BJ (cell line): ENCODE results near the gene FEM1B. TPM values are rescaled to one million over a fixed set of nuclear protein-coding genes. Genes with fewer than 3 reads are reported as not detected.

Experiments used
- CTCF ChIA-PET: fragments of 350-600 bp; formaldehyde crosslinking; extraction: SDS; loops from one replicate; lab custom pipeline; 2021; ENCODE audit warnings: antibody characterized with exemption, inconsistent platforms; lab: Yijun Ruan, JAX
- POLR2A ChIA-PET: fragments of 300-600 bp; sonication (Branson Sonifier 250); formaldehyde crosslinking; extraction: SDS; loops from one replicate; lab custom pipeline; 2021; ENCODE audit warnings: antibody characterized with exemption; lab: Charles Lee
- DNase-seq: peaks from one replicate; pipeline ENCODE4 v3.0.0-alpha.2; 2011; ENCODE audit warnings: low read depth
- H3K27me3 ChIP-seq: 2 replicates; pipeline ENCODE4 v1.6.0; 2011; ENCODE audit warnings: low read length; ENCODE audit not compliant: control insufficient read depth, insufficient read depth
- H3K36me3 ChIP-seq: 2 replicates; pipeline ENCODE4 v1.5.1; 2011; ENCODE audit warnings: low read length; ENCODE audit not compliant: control insufficient read depth, insufficient read depth
- H3K4me3 ChIP-seq: 2 replicates; pipeline ENCODE4 v1.5.1; 2011; ENCODE audit warnings: low read depth, mild to moderate bottlenecking, control low read depth, low read length
- polyA plus RNA-seq: library from polyadenylated mRNA; depleted of rRNA; stranded (reverse); fragments of >200 nt; gene quantifications from 2 replicates; pipeline ENCODE4 v1.2.3, GENCODE V29; 2011
- TF ChIP-seq, protein P1 (sequence below): IDR thresholded peaks from 2 replicates; pipeline ENCODE4 v1.5.1; 2011; ENCODE audit warnings: low read depth, mild to moderate bottlenecking, control low read depth, inconsistent platforms, low read length, moderate library complexity; ENCODE audit not compliant: insufficient read depth

FEM1B gene
- polyA plus RNA-seq, 1 experiment, result 58.3 TPM

DNA sequence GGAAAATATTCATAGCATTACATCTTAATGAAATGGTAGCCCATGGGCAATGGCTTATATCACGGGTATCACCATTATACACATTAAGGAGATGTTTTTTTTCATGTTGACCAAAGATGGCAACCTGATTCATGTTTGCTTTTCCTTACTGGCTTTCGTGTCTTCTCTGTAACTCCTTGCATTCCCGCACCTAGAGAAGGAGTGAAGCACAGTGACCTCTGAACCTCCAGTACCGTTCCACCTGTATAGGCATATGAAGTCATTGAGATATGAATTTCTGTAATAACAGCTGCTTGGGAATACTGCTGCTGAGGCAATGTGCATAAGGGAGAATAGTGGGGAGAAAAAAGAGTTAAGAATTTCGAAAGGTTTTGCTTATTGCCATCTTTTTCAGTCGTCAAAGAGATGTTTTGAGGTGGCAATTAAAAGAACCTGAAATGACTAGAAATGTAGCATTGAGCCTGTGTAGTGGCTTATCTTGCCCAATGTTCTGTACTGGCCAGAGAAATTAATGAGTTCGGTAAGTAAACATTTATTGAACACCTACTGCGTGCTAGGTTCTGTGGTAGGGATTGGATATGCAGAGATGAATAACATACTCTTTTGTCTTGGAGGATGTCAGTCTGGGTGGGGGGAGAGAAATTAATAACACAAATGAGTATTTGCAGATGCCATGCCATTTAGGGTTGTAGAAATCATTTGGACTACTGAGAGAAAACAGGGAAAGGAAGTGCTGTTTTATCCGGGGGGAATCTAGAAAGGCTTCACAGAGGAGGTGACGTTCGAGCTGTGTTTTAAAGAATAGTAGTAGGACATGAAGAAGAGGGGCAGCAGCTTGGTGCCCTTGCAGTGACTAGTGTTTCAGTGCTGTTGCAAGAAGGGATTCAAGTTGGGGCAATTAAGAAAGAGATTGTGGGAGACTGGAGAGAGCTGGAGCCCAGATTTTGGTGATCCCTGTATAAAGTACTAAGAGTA, 2.5 kb downstream of the FEM1B start:
- ChIA-PET CTCF (interaction anchor here (0.8 to 3.6 kb wide), 7 partner anchors 10 to 270 kb away, joined by 3 to 18 read pairs (median 4); no protein-coding TSS in a partner anchor), POLR2A (interaction anchor here (1.0 kb wide), 1 partner anchor 14 kb away, joined by 3 read pairs; no protein-coding TSS in a partner anchor)
- no peak for DNase-seq
- Histone ChIP-seq H3K27me3 (no peaks in the 10 kb centered on the region), H3K4me3 (peak overlapping the region; percentile 85), H3K36me3 (no peaks in the 10 kb centered on the region)
- TF ChIP-seq, protein P1, sequence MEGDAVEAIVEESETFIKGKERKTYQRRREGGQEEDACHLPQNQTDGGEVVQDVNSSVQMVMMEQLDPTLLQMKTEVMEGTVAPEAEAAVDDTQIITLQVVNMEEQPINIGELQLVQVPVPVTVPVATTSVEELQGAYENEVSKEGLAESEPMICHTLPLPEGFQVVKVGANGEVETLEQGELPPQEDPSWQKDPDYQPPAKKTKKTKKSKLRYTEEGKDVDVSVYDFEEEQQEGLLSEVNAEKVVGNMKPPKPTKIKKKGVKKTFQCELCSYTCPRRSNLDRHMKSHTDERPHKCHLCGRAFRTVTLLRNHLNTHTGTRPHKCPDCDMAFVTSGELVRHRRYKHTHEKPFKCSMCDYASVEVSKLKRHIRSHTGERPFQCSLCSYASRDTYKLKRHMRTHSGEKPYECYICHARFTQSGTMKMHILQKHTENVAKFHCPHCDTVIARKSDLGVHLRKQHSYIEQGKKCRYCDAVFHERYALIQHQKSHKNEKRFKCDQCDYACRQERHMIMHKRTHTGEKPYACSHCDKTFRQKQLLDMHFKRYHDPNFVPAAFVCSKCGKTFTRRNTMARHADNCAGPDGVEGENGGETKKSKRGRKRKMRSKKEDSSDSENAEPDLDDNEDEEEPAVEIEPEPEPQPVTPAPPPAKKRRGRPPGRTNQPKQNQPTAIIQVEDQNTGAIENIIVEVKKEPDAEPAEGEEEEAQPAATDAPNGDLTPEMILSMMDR, result no peak

DNA sequence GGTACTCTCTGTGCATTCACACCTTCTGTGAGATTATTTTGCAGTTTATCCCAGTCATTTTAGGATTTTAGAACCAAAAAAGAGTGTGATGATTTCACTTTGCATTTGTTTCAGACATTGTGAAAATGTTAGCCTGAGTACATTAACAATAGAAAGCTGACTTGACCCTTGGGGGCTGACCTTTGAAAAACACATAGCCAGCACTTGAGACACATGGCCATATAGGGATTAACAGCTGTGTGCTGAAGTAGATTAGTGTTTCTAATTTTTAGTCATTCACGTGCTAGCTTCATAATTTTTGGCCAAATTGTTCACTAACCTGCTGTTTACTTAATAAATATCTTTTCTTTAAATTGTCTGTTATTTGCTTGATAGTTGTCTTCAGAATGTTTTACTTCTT, 3.5 kb downstream of the FEM1B start:
- ChIA-PET POLR2A (no interaction called here), CTCF (interaction anchor here (0.9 to 2.9 kb wide), 5 partner anchors 9 to 326 kb away, joined by 3 to 18 read pairs (median 4); no protein-coding TSS in a partner anchor)
- no peak for DNase-seq
- TF ChIP-seq, protein P1, result no peak
- Histone ChIP-seq H3K36me3 (no peaks in the 10 kb centered on the region), H3K27me3 (no peaks in the 10 kb centered on the region), H3K4me3 (peak overlapping the region; percentile 12; the same call in 1 of the 2 replicates)

DNA sequence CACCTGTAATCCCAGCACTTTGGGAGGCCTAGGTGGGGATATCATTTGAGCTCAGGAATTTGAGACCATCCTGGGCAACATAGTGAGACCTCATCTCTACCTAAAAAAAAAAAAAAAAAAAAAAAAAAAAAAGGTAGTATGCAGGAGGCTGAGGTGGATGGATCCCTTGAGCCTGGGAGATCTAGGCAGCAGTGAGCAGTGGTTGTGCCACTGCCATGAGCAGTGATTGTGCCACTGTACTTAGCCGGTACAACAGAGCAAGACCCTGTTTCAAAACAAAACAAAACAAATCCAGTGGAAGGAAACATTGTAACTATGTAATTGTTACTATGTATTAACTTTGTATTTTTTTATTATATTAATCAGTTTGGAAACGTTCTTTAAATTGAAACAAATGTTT, 5.9 kb downstream of the FEM1B start:
- TF ChIP-seq, protein P1, result no peak
- ChIA-PET POLR2A (interaction anchor here (0.6 kb wide), 2 partner anchors 12 to 420 kb away, joined by 6 to 8 read pairs; no protein-coding TSS in a partner anchor), CTCF (no interaction called here)
- no peaks in the 10 kb centered on the region for H3K27me3 ChIP-seq
- H3K4me3 ChIP-seq, result no peak overlapping the region
- DNase-seq, result no peak
- H3K36me3 ChIP-seq, result no peaks in the 10 kb centered on the region

DNA sequence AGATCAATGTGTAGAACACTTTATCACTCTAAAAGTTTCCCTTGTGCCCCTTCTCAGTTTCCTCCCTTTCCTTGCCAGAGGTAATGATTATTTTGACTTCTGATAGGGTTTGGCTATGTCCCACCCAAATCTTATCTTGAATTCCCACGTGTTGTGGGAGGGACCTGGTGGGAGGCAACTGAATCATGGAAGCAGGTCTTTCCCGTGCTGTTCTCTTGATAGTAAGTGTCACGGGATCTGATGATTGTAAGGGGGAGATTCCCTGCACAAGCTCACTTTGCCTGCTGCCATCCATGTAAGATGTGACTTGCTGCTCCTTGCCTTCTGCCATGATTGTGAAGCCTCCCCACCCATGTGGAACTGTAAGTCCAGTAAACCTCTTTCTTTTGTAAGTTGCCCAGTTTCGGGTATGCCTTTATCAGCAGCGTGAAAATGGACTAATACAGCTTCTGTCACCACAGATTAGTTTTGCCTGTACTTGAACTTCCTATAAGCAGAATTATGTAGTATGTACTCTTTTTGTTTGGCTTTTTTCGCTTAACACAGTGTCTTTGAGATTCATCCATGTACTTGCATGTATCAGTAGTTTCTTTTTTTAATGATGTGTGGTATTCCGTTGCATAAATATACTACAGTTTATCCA, 7.2 kb downstream of the FEM1B start:
- Histone ChIP-seq H3K4me3 (no peak overlapping the region), H3K27me3 (no peaks in the 10 kb centered on the region), H3K36me3 (peaks cover under 1% of the 10 kb centered on the region; the same call in 1 of the 2 replicates)
- ChIA-PET CTCF (interaction anchor here (0.6 to 1.7 kb wide), 3 partner anchors 22 to 667 kb away, joined by 3 to 4 read pairs (median 3); no protein-coding TSS in a partner anchor), POLR2A (no interaction called here)
- TF ChIP-seq, protein P1, result no peak
- no peak for DNase-seq
